GM12878 (cell line): ENCODE results near the gene CD68. TPM values are rescaled to one million over a fixed set of nuclear protein-coding genes. Genes with fewer than 3 reads are reported as not detected.

Experiments
- ATAC-seq: fragments of 200-7000 bp; cut with Tn5 transposase; 3 replicates; pipeline ENCODE4 v1.9.1; 2020; ENCODE audit warnings: mild to moderate bottlenecking, moderate library complexity
- BruUV-seq: library from RNA; stranded (reverse); fragments of 400-500 nt; replicated peaks from 2 replicates; lab custom pipeline; 2021; lab: Mats Ljungman, UMichigan
- CTCF ChIA-PET: fragments of 300-600 bp; sonication (Branson Sonifier 250); formaldehyde crosslinking; extraction: SDS; loops from one replicate; lab custom pipeline; 2021; ENCODE audit warnings: inconsistent platforms; lab: Yijun Ruan, JAX
- POLR2A ChIA-PET: fragments of 350-600 bp; formaldehyde crosslinking; extraction: SDS; loops from one replicate; lab custom pipeline; 2021; ENCODE audit warnings: inconsistent platforms; lab: Charles Lee
- RAD21 ChIA-PET: fragments of 300-600 bp; sonication (Branson Sonifier 250); formaldehyde crosslinking; loops from one replicate; lab custom pipeline; 2023; ENCODE audit warnings: antibody characterized with exemption; ENCODE audit not compliant: unreplicated experiment; lab: Charles Lee
- SMC1A ChIA-PET: fragments of 300-600 bp; sonication (Branson Sonifier 250); formaldehyde crosslinking; loops from one replicate; lab custom pipeline; 2023; ENCODE audit not compliant: unreplicated experiment, uncharacterized antibody; lab: Charles Lee
- DNase-seq: peaks from one replicate; pipeline ENCODE4 v3.0.0-alpha.2; 2011; ENCODE audit warnings: low read depth, low spot score
- FAIRE-seq: peaks from 3 replicates; lab custom pipeline; 2011; peaks lifted over from hg19 to GRCh38; lab: Jason Lieb, UNC
- H2AFZ ChIP-seq: 2 replicates; pipeline ENCODE4 v1.6.0; 2011; ENCODE audit warnings: low read depth, low read length, control low read depth; ENCODE audit not compliant: control insufficient read depth
- H3K27ac ChIP-seq: 2 replicates; pipeline ENCODE4 v1.5.1; 2011; ENCODE audit warnings: control low read depth; ENCODE audit not compliant: control insufficient read depth, insufficient read depth
- H3K27me3 ChIP-seq, 2 experiments: replicated peaks in 1 of 2; 2 replicates each; pipeline versions ENCODE4 v1.6.0 to v1.6.1; 2011; ENCODE audit warnings: low read length in 1 of 2; ENCODE audit not compliant: control insufficient read depth in 2 of 2, insufficient read depth in 2 of 2
- H3K36me3 ChIP-seq, 2 experiments: 2 replicates each; pipeline ENCODE4 v1.5.1; 2011; ENCODE audit warnings: low read length in 1 of 2; ENCODE audit not compliant: control insufficient read depth in 2 of 2, insufficient read depth in 2 of 2
- H3K4me1 ChIP-seq: 2 replicates; pipeline ENCODE4 v1.6.1; 2011; ENCODE audit warnings: mild to moderate bottlenecking, low read length, moderate library complexity, mixed read lengths; ENCODE audit not compliant: control insufficient read depth, insufficient read depth
- H3K4me2 ChIP-seq: 2 replicates; pipeline ENCODE4 v1.6.0; 2011; ENCODE audit warnings: control low read depth; ENCODE audit not compliant: control insufficient read depth, insufficient read depth
- H3K4me3 ChIP-seq: fragments of 200-600 bp; sonication (generic); 2 replicates; pipeline ENCODE4 v1.5.1; 2016
- H3K79me2 ChIP-seq: 2 replicates; pipeline ENCODE4 v1.6.0; 2011; ENCODE audit warnings: low read length; ENCODE audit not compliant: control insufficient read depth, insufficient read depth
- H3K9ac ChIP-seq: 2 replicates; pipeline ENCODE4 v1.8.0; 2011; ENCODE audit warnings: low read length, control low read depth, mixed read lengths; ENCODE audit not compliant: control insufficient read depth, insufficient read depth
- H3K9me3 ChIP-seq: replicated peaks from 3 replicates; pipeline ENCODE4 v1.5.1; 2011; ENCODE audit warnings: mild to moderate bottlenecking, low read length; ENCODE audit not compliant: control insufficient read depth, insufficient read depth
- H4K20me1 ChIP-seq: 2 replicates; pipeline ENCODE4 v1.6.0; 2011; ENCODE audit not compliant: control insufficient read depth, insufficient read depth
- FOXK2 ChIP-seq: fragments of 450-650 bp; IDR thresholded peaks from 2 replicates; pipeline ENCODE4 v1.6.1; 2017; ENCODE audit warnings: mild to moderate bottlenecking, moderate library complexity
- IRF4 ChIP-seq: IDR thresholded peaks from 2 replicates; pipeline ENCODE4 v1.6.1; 2011; ENCODE audit warnings: low read depth, low read length
- NFYA ChIP-seq: IDR thresholded peaks from 2 replicates; pipeline ENCODE4 v1.6.1; 2011; ENCODE audit warnings: low read depth, mild to moderate bottlenecking, low read length, improper control_type of control experiment, borderline replicate concordance
- NR2C2 ChIP-seq: IDR thresholded peaks from 2 replicates; pipeline ENCODE4 v1.6.1; 2011; ENCODE audit warnings: borderline replicate concordance, low read depth; ENCODE audit not compliant: control insufficient read depth, insufficient read length
- YY1 ChIP-seq: IDR thresholded peaks from 2 replicates; pipeline ENCODE4 v1.6.1; 2011; ENCODE audit warnings: low read depth, mild to moderate bottlenecking, low read length
- WGBS: methylation state at CpG from one replicate; pipeline ENCODE4 v1.1.6; 2016; ENCODE audit warnings: low lambda C conversion rate; ENCODE audit not compliant: insufficient replicate concordance, insufficient coverage; ENCODE audit errors: missing lambda C conversion rate; 5-methylcytosine and 5-hydroxymethylcytosine counted together
- in situ Hi-C: fragments of 300-500 bp; cut with MboI; formaldehyde crosslinking; loops from 9 replicates; pipeline ENCODE4 v1.14.3; 2018; ENCODE audit warnings: mixed read lengths
- intact Hi-C: fragments of 100-400 bp; cut with micrococcal nuclease; formaldehyde crosslinking; loops from one replicate; pipeline ENCODE4 v1.14.2; 2022; ENCODE audit not compliant: unreplicated experiment
- polyA plus RNA-seq, 11 experiments: library from polyadenylated mRNA; depleted of rRNA in 4 of 11; unstranded in 6 of 11; stranded (reverse) in 5 of 11; fragments of >200 nt; fragmentation: Nextera tagmentation in 4 of 11; fragmentation: Illumina TruSeq in 1 of 11; extraction: Ambion mirVana in 4 of 11; extraction: Trizol in 1 of 11; gene quantifications; 1 replicate in 1 of 11; 2 replicates in 10 of 11; pipeline versions ENCODE4 v1.2.1 to v1.2.3, GENCODE V29; 2011 to 2016; ENCODE audit warnings: inconsistent platforms in 2 of 11, missing spikeins in 2 of 11, low read depth in 1 of 11
- total RNA-seq, 4 experiments: library from RNA; depleted of rRNA in 3 of 4; stranded (reverse); fragments of >200 nt in 3 of 4; fragmentation: Illumina TruSeq in 1 of 4; extraction: Trizol in 1 of 4; gene quantifications; 2 replicates each; pipeline versions ENCODE4 v1.2.1 to v1.2.3, GENCODE V29; 2013 to 2021
- TF ChIP-seq, protein P1 (sequence below): IDR thresholded peaks from 2 replicates; pipeline ENCODE4 v1.6.1; 2011; ENCODE audit warnings: low read depth, mild to moderate bottlenecking, low read length, moderate library complexity, borderline replicate concordance; ENCODE audit errors: extremely low read depth
- TF ChIP-seq, protein P2 (sequence below): IDR thresholded peaks from 2 replicates; pipeline ENCODE4 v1.6.1; 2011; ENCODE audit warnings: borderline replicate concordance, low read depth, mild to moderate bottlenecking, moderate library complexity, low read length; ENCODE audit not compliant: insufficient read depth, poor library complexity, severe bottlenecking

Gene CD68
- total and polyA plus RNA-seq, 10 of the 15 experiments (the other 5 are each of a cell fraction or from before 2014, with no cell fraction given): 2.6 to 6.9 (median 3.8) TPM

DNA sequence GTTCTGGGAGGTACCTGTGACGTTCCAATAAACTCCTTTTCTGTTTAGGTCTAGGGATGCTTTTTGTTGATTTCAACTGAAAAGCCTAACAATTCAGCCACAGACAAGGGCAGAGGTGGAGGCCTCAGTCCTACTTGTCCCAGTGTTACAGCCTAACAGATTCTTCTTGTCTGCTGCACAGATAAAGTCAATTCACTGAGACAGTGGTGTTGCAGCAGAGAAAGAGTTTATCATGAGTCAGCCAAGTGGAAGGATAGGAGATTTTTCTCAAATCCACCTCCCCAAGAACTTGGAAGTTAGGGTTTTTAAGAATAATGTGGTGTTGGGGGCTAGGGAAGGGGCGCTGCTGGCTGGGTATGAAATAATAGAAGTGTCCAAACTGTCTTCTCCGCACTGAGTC, 41.4 kb upstream of the CD68 start:
- H3K9ac ChIP-seq: no peak overlapping the region
- POLR2A ChIA-PET: no interaction called here
- TF ChIP-seq NFYA: no peak
- TF ChIP-seq, protein P1, sequence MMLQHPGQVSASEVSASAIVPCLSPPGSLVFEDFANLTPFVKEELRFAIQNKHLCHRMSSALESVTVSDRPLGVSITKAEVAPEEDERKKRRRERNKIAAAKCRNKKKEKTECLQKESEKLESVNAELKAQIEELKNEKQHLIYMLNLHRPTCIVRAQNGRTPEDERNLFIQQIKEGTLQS: no peak
- no peak for TF ChIP-seq FOXK2
- TF ChIP-seq, protein P2, sequence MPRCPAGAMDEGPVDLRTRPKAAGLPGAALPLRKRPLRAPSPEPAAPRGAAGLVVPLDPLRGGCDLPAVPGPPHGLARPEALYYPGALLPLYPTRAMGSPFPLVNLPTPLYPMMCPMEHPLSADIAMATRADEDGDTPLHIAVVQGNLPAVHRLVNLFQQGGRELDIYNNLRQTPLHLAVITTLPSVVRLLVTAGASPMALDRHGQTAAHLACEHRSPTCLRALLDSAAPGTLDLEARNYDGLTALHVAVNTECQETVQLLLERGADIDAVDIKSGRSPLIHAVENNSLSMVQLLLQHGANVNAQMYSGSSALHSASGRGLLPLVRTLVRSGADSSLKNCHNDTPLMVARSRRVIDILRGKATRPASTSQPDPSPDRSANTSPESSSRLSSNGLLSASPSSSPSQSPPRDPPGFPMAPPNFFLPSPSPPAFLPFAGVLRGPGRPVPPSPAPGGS: no peak
- TF ChIP-seq YY1: no peak
- TF ChIP-seq NR2C2: no peak
- TF ChIP-seq IRF4: no peak
- TF ChIP-seq, all 136 proteins: peak for 0
- peaks cover 5% of the 10 kb centered on the region; the same call in 1 of the 2 replicates for H3K4me1 ChIP-seq
- 30% methylated on average over 3 of the region's 3 CpGs for WGBS
- DNase-seq (no peak), FAIRE-seq (no peak), ATAC-seq (no peak)
- no peak overlapping the region for H3K27ac ChIP-seq
- ChIA-PET CTCF (interaction anchor here (0.9 kb wide), 1 partner anchor 22 kb away, joined by 3 read pairs; no protein-coding TSS in a partner anchor), SMC1A (interaction anchor here (0.6 kb wide), 1 partner anchor 365 kb away, joined by 3 read pairs; no protein-coding TSS in a partner anchor), RAD21 (no interaction called here)
- in situ Hi-C loops (no loop called here), intact Hi-C loops (no loop called here)
- H3K36me3 ChIP-seq: no peaks in the 10 kb centered on the region
- no peaks in the 10 kb centered on the region for H3K27me3 ChIP-seq
- no peaks in the 10 kb centered on the region for H4K20me1 ChIP-seq
- peaks cover 8% of the 10 kb centered on the region; the same call in 2 of the 3 replicates for H3K9me3 ChIP-seq
- no peak overlapping the region for H2AFZ ChIP-seq
- BruUV-seq: no TSS peak
- no peak overlapping the region for H3K4me3 ChIP-seq
- no peaks in the 10 kb centered on the region for H3K79me2 ChIP-seq
- H3K4me2 ChIP-seq: no peak overlapping the region
